ENCODE data around the gene EMSY. TPM values are rescaled to one million over a fixed set of nuclear protein-coding genes. Genes with fewer than 3 reads are reported as not detected.

Gene EMSY, protein sequence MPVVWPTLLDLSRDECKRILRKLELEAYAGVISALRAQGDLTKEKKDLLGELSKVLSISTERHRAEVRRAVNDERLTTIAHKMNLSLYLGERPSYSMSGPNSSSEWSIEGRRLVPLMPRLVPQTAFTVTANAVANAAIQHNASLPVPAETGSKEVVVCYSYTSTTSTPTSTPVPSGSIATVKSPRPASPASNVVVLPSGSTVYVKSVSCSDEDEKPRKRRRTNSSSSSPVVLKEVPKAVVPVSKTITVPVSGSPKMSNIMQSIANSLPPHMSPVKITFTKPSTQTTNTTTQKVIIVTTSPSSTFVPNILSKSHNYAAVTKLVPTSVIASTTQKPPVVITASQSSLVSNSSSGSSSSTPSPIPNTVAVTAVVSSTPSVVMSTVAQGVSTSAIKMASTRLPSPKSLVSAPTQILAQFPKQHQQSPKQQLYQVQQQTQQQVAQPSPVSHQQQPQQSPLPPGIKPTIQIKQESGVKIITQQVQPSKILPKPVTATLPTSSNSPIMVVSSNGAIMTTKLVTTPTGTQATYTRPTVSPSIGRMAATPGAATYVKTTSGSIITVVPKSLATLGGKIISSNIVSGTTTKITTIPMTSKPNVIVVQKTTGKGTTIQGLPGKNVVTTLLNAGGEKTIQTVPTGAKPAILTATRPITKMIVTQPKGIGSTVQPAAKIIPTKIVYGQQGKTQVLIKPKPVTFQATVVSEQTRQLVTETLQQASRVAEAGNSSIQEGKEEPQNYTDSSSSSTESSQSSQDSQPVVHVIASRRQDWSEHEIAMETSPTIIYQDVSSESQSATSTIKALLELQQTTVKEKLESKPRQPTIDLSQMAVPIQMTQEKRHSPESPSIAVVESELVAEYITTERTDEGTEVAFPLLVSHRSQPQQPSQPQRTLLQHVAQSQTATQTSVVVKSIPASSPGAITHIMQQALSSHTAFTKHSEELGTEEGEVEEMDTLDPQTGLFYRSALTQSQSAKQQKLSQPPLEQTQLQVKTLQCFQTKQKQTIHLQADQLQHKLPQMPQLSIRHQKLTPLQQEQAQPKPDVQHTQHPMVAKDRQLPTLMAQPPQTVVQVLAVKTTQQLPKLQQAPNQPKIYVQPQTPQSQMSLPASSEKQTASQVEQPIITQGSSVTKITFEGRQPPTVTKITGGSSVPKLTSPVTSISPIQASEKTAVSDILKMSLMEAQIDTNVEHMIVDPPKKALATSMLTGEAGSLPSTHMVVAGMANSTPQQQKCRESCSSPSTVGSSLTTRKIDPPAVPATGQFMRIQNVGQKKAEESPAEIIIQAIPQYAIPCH (N-terminal part only)
- 9.8 and 11.8 TPM in 2 replicates for total RNA-seq

DNA sequence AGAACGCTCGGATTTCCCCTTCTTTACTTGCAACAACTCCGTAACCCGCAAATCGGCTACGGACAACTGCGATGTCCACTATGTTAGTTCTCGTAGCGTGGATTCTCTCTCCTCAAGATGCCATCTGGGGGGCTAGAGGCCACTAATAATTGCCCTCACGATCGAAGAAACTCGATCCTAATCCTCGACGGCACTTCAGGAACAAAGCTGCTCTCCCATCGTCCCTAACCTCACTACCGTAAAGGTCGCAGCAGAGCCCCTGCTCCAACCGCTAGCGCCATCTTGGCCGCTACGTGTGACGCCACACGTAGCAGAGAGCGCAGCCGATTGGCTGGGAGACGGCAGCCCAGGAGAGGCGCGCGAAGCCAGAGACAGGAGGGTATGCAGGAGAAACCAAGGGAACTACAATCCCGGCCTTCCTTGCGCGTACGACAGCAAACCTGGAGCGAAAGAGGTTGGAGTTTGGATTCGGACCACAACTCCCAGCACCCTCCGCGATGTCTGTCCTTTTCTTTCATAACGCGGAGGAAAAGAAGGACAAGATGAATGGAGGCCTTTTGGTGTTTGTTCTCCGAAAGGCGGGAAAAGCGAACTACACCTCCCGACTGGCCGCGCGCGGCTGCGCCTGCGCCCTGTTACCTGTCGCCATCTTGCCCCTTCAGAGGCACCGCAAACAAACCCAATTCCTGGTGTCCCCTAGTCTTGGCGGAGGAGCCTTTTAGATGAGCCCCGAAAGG is at the start of gene EMSY:
EMSY (plus strand) TSS at position 635 of the 737 bp plus-strand sequence. CDS start 1,921 bp downstream, outside the sequence.

Other genes with a start within 250 kb of the EMSY start
- gene WNT11, start 238.5 kb upstream of the EMSY start, total RNA-seq, result 0.26 and 0.68 TPM in 2 replicates
- gene THAP12, start 63.9 kb upstream of the EMSY start, total RNA-seq, result 40.6 and 40.7 TPM in 2 replicates
- gene GVQW3, start 63.7 kb upstream of the EMSY start, total RNA-seq, result 2.1 and 2.4 TPM in 2 replicates
- 126 and 128 TPM in 2 replicates for gene LRRC32, start 225.7 kb downstream of the EMSY start, total RNA-seq